Measurements from ENCODE around the gene STX5.

GRCh38 chr11:62835336-62835735, 3.5 kb upstream of the STX5 start:
- TF ChIP-seq CTCF (IDR thresholded peaks at IDR 0.05; ENCODE audit: borderline replicate concordance, extremely low read depth, low read length, poor library complexity, severe bottlenecking) (no peak), EZH2 (IDR thresholded peaks at IDR 0.05; ENCODE audit: borderline replicate concordance, low read depth, low read length, severe bottlenecking) (no peak)
